Activated T-cell treated with anti-CD3 and anti-CD28 coated beads for 24 hours (primary cell): ENCODE measurements around the gene MLX.

Experiments
- DNase-seq: peaks from one replicate; pipeline ENCODE4 v3.0.0-alpha.2; 2020; ENCODE audit warnings: low read depth

MLX gene, protein sequence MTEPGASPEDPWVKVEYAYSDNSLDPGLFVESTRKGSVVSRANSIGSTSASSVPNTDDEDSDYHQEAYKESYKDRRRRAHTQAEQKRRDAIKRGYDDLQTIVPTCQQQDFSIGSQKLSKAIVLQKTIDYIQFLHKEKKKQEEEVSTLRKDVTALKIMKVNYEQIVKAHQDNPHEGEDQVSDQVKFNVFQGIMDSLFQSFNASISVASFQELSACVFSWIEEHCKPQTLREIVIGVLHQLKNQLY

DNA sequence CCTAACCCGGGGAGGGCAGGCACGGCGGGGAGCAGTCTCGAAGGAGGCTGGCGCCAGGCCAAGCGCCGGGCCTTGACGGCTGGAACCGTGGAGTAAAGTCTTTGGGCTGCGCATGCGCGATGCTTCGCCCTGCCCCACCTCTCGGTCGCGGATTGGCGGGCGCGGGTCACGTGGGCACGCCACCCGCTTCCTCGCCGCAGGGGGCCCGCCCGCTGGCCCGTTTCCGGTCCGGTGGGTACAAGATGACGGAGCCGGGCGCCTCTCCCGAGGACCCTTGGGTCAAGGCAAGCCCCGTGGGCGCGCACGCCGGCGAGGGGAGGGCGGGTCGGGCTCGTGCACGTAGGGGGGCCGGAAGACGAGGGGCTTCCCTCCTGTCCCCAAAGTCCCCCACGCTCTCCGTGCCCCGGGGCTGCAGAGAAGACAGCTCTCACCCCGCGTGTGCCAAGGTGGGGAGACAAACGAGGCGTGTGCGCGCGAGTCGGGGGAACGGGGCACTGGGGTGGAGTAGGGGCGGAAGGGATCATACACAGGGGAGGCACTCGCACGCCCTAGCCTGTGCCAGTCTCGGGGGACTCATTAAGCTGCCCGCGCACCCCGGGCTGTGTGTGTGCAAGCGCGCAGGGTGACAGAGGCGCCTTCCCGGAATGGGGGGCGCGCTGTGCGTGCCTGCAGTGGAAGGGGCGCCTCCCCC lies at the start of gene MLX:
Gene MLX (plus strand): TSS at position 218 of the 691 bp plus-strand sequence. CDS start 25 bp downstream, at position 243.
- peak; percentile 89 for DNase-seq

DNA sequence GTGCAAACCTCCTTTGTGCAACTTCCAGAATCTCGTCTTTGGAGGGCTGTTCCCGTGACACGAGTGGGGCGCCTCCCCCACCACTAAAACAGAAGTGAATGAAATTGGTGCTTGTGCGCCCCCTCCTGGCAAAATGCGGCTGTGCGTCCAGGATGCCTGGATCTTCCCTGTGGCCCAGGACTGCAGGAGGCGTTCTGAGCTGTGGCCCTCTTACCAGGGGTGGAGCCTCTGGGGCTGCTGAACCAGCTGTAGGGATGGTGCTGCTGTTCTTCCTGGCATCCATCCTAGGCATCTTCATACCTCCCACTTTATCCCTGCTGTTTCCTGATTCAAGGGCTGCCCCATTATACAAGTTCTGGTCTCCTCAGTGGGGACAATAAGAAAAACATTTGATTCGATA lies 49.4 kb upstream of the MLX start:
- peak; percentile 66 for DNase-seq

DNA sequence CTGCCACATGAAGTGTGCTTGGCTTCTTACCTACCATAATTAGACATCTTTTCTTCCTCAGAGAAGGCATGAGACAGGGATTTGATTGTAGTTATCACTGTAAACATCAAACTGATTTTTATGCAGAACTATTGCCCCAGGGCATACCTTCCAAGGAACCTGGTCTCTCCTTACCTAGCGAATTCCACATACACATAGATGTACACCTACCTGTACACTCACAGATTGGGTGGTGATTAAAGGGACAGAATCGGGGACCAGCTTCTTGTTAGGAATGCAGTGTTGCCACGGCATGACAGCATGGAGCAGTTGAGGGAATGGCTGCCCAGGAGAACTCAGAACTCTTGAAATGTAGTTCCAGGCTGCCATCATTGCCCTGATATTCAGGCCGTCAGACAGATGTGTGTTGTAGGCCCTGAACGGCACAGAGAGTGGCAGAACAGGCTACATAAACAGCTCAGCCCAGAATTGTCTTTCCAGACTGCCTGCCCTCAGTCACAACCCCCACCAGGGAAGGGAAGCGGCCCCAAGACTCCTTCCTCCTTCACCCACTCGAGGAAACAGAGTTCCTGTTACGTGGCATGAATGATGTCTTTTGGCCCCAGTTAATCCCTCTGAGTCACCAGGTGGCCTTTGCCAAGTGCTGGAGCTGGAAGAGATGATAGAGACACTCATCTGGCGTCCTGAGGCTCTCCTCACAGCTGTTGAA lies 48.7 kb upstream of the MLX start:
- DNase-seq: no peak

DNA sequence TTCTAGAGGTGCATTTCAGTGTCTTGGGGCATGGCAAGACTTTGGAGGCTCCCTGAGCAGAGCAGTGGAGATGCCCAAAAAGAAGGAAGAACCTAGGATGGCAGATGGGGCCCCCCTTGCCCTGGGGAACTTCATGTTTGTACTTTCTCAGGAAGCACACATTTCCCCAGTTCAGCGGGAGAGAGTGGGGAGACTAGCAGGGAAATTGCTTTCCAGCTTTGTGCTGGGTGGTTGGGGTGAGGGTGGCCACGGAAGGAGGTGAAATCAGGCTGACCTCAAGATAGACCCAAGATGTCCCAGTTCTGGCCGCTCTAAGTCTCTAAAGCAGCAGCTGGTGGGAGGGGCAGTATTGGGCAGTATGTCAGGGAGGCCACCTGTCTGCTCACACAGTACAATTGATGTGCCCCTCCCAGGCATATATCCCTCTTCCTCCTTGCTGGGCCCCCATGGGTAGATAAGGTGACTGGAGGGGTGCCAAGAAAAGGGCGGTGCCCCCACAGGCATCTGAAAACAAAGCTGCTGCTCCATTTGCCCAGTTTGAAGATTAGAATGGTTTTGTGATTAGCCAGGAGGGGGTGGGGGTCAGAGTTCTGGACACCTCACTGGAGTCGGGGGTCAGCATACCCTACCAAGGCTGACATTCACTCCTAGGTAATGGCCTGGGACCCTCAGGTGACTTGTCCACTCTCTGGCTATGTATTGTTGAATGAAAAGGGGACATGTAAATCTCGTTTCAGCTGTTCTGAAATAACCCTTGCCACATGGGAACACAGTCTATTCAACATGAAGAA lies 48.0 kb upstream of the MLX start:
- DNase-seq: no peak

DNA sequence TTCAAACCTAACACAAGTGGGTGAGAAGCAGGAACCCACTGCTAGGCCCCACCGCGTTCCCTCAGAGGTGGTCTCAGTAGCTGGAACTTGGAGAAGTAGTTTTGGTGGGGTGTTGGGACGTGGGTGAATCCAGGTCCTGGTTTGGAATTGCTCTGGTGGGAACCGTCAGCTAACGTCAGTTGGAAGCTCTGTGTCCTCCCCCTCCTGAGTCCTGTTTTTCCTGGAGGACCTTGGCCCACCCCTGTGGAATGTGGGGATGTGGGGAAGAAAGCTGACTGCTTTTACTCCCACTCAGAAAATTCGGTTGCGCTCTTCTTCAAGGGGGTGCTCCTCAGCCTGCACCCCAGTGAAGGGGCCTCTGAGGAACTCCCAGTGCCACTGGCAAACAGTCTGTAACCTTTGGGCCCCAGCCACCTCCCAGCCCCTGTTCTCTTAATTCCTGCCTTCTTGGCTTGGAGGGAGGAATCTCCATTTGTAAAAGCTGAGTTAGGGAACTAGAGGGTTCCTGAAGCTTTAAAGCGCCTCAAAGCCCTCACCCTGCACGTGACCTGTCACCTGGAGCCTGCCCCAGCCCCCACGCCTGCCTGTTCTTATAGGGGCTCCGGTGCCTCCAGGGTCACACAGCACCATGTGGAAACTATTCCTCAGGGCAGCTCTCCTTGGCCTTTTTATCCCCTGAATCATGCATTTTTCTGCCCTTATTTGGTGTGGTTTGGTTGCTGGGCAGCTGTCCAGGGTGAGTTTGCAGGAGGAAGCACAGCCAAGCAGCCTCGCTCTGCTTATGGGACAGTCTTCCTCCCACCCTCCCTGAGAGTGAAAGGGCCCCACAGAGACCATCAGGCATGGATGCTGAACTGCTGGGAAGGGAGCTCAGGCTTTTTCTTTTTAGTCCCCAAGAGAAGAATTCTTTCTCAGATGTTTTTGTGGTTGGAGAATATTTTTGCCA lies 47.1 kb upstream of the MLX start:
- DNase-seq: no peak

DNA sequence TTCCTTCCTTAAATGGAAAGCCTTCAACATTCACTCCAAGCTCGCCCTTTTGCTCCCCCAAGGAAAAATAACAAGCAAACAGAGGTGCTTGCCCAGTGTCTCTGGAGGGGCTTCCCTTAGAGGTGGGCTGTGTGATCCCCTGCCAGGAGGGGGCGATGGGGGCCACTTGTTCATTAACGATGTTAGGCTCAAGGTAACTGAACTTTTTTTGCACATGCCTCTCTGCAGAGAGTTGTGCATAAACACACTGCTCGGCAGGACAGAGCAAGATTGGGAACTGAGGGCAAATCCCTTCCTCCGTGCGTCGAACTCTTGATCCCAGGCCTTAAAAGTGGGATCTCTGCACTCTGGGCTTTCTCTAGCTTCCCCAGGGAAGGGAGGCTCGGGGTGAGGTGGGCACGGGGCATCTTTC lies 46.4 kb upstream of the MLX start:
- DNase-seq: no peak

DNA sequence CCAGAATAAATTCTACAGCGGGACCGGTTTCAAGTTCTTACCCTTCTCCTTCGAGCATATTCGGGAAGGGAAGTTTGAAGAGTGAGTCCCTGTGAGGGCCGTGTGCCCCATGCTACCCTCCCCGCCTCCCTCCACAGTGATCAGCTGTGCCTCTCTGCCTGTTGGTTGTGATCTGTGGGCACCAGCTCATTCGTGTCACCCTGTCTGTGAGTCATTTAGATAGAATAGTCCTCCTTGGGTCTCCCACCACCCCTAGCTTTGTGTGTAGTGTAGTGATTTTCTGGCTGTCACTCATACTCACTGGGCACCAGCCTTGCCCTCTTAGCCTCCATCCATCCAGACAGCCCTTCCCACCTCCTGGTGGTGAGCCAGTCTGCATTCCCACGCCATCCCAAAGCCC lies 45.9 kb upstream of the MLX start:
- no peak for DNase-seq

DNA sequence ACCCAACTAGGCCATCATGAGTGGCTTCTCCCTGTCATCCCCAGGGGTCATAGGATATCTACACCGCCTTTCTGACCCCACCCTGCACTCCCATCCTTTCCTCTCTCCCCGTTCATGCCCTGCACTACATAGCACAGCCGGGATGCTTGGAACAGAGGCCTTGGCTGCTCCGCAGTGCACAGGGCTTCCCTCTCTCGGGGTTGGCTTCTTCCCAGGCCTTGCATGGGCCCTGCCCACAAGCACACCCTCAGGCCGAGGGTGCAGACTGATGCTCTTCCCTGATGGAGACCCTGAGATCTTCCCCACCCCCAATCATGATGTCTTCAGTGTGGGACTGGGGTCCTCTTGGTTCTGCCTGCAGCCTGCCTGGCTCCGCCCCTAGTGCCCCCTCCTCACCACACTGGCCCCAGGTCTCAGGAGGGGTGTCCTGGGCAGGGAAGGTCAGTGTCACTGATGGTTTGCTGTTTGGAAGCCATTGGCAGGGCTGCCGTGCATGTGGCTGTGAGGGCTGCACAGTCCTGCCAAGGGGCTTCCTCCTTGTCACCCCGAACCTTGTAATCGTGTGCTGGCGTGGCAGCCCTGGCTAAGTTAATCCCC lies 45.1 kb upstream of the MLX start:
- no peak for DNase-seq

DNA sequence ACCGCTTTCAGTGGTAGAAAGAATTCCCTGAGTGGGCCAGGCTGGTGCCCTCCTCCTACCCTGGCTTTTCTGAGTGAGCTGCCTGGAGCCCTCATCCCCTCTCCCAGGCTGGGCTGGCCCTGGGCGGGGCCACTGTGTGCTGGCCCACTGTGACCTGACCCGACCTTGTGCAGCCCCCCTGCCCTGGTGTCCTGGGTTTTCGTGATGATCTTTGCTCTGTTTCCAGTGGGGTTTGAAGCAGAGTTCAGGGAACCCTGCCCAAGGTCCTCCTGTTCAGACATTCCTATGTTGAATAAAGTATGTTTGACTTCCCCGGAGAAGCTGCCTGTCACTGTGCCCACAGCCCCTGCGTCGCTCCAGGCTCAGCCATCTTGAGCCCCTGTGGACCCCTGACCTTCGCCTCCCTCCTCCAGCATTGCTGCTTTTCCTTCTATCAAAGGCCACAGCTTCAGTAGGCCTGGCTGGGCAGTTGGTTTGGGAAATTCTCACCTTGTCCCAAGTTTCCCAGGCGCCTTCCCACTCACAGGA lies 44.6 kb upstream of the MLX start:
- no peak for DNase-seq

DNA sequence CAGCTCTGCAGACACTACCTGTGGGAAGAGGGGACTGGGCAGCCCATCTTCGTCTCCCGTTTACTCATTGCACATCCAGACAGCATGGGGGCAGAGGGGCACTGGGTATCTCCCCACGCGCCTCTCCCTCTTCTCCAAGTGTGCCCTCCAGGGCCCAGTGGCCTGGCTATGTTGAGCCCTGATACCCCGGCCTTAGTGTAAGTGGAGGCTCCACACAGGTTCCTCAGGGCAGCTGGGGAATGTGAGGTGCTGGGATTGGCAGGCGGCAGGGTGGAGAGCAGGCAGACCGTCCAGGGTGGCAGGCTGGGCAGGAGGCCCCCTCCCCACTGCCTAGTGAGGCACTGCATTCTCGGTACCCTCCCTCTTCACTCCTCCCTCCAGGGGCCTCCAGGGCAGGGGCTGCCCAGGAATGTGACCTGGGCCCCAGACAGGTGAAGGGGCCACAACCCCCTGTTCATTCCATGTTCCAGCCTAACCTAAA lies 44.1 kb upstream of the MLX start:
- DNase-seq: no peak

DNA sequence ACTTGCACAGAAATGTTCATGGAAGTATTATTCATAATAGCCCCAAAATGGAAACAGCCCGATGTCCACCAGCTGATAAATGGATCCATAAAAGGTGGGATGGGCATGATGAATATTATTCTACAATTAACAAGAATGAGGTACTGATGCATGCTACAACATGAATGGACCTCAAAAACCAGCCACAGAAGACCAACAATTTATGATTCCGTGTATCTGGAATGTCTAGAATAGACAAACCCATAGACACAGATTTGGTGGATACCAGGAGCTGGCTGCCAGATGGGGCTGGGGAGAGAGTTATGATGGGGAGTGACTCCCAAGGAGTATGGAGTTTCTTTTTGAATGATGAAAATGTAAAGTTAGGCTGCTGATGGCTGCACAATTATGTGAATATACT lies 41.7 kb upstream of the MLX start:
- no peak for DNase-seq

DNA sequence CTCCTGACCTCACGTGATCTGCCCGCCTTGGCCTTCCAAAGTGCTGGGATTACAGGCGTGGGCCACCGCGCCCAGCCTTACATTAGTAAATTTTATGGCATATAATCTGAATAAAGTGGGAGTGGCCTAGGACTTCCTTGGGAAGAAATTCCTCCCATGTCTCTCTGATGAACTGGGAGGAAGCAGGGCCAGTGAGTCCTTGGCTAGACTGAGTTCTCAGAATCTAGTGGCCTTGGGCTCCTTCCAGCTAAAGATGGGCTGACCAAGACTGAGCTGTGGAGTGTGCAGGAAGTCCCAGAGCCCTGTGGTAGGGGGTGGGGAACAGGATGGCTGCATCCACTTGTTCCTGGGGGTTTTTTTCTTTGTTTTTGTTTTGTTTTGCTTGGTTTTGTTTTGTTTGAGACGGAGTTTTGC lies 40.9 kb upstream of the MLX start:
- DNase-seq: no peak

DNA sequence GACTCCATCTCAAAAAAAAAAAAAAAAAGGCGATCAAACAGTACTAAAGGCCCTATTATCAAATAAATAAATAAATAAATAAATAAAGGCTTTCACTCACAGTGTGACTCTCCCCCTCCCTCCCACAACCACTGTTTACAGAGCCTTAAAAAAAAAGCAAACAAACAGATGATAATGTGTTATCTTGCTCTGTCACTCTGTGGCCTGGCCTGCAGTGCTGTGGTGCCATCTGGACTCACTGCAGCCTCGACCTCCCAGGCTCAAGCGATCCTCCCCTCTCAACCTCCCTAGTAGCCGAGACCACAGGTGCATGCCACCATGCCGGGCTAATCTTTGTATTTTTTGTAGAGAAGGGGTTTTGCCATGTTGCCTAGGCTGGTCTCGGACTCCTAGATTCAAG lies 39.0 kb upstream of the MLX start:
- DNase-seq: no peak

DNA sequence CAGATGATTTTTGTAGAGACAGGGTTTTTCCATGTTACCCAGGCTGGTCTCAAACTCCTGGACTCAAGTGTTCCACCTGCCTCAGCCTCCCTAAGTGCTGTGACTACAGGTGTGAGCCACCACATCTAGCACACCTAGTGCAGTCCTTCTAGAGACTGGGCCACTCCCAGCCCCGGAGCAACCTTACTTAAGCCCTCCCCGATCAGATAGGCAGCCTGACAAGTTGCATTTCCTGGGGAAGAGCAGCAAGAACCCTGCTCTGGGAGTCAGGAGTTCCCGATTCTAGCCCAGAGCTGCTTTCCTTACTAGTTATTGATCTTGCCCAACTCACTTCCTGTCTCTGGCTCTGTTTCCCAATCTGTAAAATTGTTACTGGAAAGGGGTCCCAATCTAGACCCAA lies 37.8 kb upstream of the MLX start:
- DNase-seq: no peak

DNA sequence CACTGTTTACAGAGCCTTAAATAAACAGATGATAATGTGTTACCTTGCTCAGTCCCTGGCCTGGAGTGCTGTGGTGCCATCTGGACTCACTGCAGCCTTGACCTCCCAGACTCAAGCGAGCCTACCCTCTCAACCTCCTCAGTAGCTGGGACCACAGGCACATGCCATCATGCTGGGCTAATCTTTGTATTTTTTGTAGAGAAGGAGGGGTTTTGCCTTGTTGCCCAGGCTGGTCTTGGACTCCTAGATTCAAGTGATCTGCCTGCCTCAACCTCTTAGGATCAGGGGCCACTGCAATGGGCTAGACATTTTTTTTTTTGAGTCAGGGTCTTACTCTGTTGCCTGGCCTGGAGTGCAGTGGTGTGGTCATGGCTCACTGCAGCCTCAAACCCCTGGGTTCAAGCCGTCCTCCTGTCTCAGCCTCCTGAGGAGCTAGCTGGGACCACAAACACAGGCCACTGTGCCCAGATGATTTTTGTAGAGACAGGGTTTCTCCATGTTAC lies 35.9 kb upstream of the MLX start:
- DNase-seq: no peak

DNA sequence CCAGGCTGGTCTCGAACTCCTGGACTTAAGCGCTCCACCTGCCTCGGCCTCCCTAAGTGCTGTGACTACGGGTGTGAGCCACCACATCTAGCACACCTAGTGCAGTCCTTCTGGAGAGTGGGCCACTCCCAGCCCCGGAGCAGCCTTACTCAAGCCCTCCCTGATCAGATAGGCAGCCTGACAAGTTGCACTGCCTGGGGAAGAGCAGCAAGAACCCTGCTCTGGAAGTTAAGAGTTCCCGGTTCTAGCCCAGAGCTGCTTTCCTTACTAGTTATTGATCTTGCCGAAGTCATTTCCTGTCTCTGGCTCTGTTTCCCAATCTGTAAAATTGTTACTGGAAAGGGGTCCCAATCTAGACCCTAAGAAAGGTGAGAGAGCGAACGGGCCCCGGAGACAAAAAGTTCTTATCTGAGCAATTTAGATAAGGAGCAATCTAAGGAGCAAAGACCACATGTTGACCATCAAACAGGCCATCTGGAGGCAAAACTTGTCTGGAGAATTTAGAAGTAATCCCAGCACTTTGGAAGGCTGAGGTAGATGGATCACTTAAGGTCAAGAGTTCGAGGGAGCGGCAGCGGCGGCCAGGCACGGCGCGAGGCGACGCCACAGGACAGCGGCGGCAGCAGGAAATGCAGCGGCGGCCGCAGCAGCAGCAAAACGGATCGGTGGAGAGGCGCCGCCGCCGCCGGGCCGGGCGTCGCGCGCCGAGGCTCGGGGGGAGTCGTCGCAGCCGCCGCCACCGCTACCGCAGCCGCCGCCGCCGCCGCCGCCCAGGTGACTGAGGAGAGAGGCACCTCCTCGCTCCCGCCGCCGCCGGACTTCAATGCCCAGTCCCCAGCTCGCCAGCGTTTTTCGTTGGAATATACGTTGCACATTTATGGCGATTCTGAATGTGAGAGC lies 35.2 kb upstream of the MLX start:
- no peak for DNase-seq

DNA sequence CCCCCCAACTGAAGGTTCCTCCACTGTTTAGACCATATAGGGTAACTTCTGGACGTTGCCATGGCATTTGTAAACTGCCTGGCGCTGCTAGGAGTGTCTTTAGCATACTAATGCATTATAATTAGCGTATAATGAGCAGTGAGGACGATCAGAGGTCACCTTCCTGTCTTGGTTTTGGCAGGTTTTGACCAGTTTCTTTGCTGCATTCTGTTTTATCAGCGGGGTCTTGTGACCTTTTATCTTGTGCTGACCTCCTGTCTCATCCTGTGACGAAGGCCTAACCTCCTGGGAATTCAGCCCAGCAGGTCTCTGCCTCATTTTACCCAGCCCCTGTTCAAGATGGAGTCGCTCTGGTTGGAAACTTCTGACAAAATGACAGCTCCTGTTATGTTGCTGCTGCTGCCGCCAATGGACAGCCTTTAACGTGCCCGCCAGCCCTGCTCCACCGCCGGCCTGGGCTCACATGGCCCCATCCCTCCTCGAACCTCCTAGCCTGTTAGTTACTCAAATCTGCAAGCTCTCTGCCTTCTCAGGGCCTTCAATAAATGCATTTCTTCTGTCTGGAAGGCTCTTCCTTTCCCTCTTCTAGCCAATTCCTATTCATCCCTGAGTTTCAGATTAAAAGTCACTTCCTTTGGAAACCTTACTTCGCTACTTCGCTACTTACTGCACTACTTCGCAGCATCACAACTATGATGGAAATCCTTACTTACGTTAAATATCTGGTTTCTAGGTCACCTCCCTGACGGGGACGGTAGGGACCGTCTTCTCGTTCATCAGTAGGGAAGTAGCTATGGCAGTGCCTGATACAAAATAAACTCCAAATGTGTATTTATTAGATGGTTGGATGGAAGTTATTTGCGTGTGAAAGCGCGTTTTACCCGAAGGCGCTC lies 31.5 kb upstream of the MLX start:
- no peak for DNase-seq

DNA sequence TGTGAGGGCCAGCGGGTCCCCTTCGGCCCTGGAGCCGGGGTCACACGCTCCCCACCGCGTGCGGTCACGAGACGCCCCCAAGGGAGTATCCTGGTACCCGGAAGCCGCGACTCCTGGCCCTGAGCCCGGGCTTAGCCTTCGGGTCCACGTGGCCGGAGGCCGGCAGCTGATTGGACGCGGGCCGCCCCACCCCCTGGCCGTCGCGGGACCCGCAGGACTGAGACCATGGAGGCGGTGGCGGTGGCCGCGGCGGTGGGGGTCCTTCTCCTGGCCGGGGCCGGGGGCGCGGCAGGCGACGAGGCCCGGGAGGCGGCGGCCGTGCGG lies 30.9 kb upstream of the MLX start, which contains the start of gene NAGLU:
Gene NAGLU (plus strand): TSS at position 194 of the 324 bp plus-strand sequence. CDS start 32 bp downstream, at position 226.
- DNase-seq: peak; percentile 81
